ENCODE measurements around the gene MSANTD7.
A peak's percentile ranks its signal among the peaks of the same experiment; 100 is the strongest.
"Not testable (repeated sequence)": the region's sequence is repeated elsewhere in the genome, so short reads cannot be mapped to it uniquely, and the experiment has no call there.

MSANTD7 gene

DNA sequence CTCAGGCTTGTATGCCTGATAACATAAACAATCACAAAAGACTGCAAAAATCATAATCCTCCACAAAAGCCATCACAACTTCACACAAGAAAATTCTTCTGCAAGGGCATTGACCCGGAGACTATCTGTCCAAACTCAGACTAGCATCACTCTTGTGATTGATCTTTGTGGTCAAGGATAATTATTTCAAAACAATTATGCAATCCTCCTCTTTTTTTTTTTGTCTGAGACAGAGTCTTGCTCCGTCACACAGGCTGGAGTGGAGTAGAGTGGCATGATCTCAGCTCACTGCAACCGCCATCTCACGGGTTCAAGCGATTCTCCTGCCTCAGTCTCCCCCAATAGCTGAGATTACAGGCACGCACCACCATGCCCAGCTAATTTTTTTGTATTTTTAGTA lies 22.4 kb upstream of the MSANTD7 start:
- H2AFZ ChIP-seq (ENCODE audit: low read depth, low read length), result no peak overlapping the region
- no peak overlapping the region for H2BK15ac ChIP-seq (ENCODE audit: low read depth, poor library complexity, severe bottlenecking)
- H3K9me3 ChIP-seq (ENCODE audit: control insufficient read depth, low read length), result no peaks in the 10 kb centered on the region
- no peak overlapping the region for H2AK5ac ChIP-seq (ENCODE audit: low read length, severe bottlenecking)
- no peak overlapping the region for H3K23ac ChIP-seq (ENCODE audit: low read length in 2 of 2)
- no peak overlapping the region for H4K8ac ChIP-seq (ENCODE audit: low read length)
- H2BK120ac ChIP-seq (ENCODE audit: low read depth, low read length), result no peak overlapping the region
- H3K27ac ChIP-seq (ENCODE audit: low read length, poor library complexity, severe bottlenecking), result no peak overlapping the region
- H3K4me1 ChIP-seq (ENCODE audit: control insufficient read depth, insufficient read depth, low read depth, low read length), result no peaks in the 10 kb centered on the region
- no peak overlapping the region for H2BK12ac ChIP-seq (ENCODE audit: low read length in 2 of 2)
- no peaks in the 10 kb centered on the region for H3K36me3 ChIP-seq (ENCODE audit: control insufficient read depth in 1 of 2, insufficient read depth in 2 of 2, low read depth in 1 of 2, low read length in 2 of 2)
- H3K9ac ChIP-seq (ENCODE audit: low read length), result no peak overlapping the region
- H3K4me2 ChIP-seq (ENCODE audit: low read length, poor library complexity, severe bottlenecking), result no peak overlapping the region
- WGBS, result 87% methylated on average over 5 of the region's 6 CpGs
- peak; percentile 59 for DNase-seq
- H3K4me3 ChIP-seq (ENCODE audit: insufficient read depth in 1 of 2, low read depth in 1 of 2, low read length in 2 of 2), result no peak overlapping the region
- no peak overlapping the region for H2BK5ac ChIP-seq (ENCODE audit: low read depth, low read length, poor library complexity, severe bottlenecking)
- H3K4ac ChIP-seq (ENCODE audit: low read depth in 1 of 2, low read length in 2 of 2), result no peak overlapping the region
- no peak overlapping the region for H3K14ac ChIP-seq (ENCODE audit: low read length in 2 of 2)
- peaks cover 0 to 3% of the 10 kb centered on the region in 2 experiments for H3K27me3 ChIP-seq (ENCODE audit: control insufficient read depth in 1 of 2, insufficient read depth in 1 of 2, low read length in 2 of 2)
- H4K91ac ChIP-seq (ENCODE audit: low read length), result no peak overlapping the region
- H3K79me1 ChIP-seq (replicated peaks; ENCODE audit: low read length, poor library complexity, severe bottlenecking), result no peaks in the 10 kb centered on the region
- H3K18ac ChIP-seq (ENCODE audit: low read depth in 1 of 2, low read length in 2 of 2), result peak overlapping the region in 1 of 2 experiments; percentile 12

DNA sequence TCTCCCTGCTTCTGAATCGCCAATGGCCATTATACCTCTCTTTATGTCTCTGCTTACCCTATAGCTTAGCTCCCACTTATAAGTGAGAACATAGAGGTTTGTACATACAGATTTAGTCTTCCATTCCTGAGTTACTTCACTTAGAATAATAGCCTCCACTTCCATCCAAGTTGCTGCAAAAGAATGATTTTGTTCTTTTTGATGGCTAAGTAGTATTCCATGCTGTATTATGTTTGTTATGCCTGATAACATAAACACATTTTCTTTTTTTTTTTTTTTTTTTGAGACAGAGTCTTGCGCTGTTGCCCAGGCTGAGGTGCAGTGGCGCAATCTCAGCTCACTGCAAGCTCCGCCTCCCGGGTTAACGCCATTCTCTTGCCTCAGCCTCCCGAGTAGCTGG lies 21.4 kb upstream of the MSANTD7 start:
- not testable (repeated sequence) for H3K79me1 ChIP-seq (replicated peaks; ENCODE audit: low read length, poor library complexity, severe bottlenecking); H2BK15ac ChIP-seq (ENCODE audit: low read depth, poor library complexity, severe bottlenecking); H2AK5ac ChIP-seq (ENCODE audit: low read length, severe bottlenecking); H2AFZ ChIP-seq (ENCODE audit: low read depth, low read length); H4K91ac ChIP-seq (ENCODE audit: low read length); H3K27ac ChIP-seq (ENCODE audit: low read length, poor library complexity, severe bottlenecking); H3K27me3 ChIP-seq (ENCODE audit: control insufficient read depth in 1 of 2, insufficient read depth in 1 of 2, low read length in 2 of 2); H3K4ac ChIP-seq (ENCODE audit: low read depth in 1 of 2, low read length in 2 of 2); H3K23ac ChIP-seq (ENCODE audit: low read length in 2 of 2); H3K9me3 ChIP-seq (ENCODE audit: control insufficient read depth, low read length); H2BK120ac ChIP-seq (ENCODE audit: low read depth, low read length); H3K4me3 ChIP-seq (ENCODE audit: insufficient read depth in 1 of 2, low read depth in 1 of 2, low read length in 2 of 2); H3K4me2 ChIP-seq (ENCODE audit: low read length, poor library complexity, severe bottlenecking); H3K4me1 ChIP-seq (ENCODE audit: control insufficient read depth, insufficient read depth, low read depth, low read length); H4K8ac ChIP-seq (ENCODE audit: low read length); H3K36me3 ChIP-seq (ENCODE audit: control insufficient read depth in 1 of 2, insufficient read depth in 2 of 2, low read depth in 1 of 2, low read length in 2 of 2); H2BK5ac ChIP-seq (ENCODE audit: low read depth, low read length, poor library complexity, severe bottlenecking); H2BK12ac ChIP-seq (ENCODE audit: low read length in 2 of 2); H3K18ac ChIP-seq (ENCODE audit: low read depth in 1 of 2, low read length in 2 of 2); H3K9ac ChIP-seq (ENCODE audit: low read length); H3K14ac ChIP-seq (ENCODE audit: low read length in 2 of 2); DNase-seq
- 96% methylated on average over 5 of the region's 7 CpGs for WGBS

DNA sequence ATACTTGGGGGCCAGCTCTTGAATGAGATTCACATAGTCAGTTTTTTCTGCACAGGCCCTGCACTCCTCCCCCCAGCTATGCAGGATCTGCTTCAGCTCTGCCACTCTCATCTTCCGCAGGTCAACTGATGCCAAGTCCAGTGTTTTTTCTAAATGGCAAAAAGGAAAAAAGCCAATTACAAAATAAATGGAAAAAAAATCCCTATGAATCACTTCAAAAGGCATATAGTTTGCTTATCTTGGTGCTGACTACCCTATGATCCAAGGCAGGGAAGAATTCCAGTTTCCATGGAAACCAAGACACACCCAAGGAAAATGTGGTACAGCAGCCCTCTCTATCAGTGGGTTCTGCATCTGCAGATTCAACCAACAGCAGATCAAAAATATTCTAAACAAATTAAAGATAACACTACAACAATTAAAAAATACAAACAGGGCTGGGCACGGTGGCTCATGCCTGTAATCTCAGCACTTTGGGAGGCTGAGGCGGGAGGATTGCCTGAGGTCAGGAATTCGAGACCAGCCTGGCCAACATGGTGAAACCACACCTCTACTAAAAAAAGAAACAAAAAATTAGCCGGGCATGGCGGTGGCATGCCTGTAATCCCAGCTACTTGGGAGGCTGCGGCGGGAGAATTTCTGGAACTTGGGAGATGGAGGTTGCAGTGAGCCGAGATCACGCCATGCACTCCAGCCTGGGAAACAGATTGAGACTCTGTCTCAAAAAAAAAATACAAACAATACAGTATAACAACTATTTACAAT lies 17.9 kb upstream of the MSANTD7 start:
- no peak overlapping the region for H4K91ac ChIP-seq (ENCODE audit: low read length)
- H3K18ac ChIP-seq (ENCODE audit: low read depth in 1 of 2, low read length in 2 of 2), result no peak overlapping the region
- no peak overlapping the region for H2BK5ac ChIP-seq (ENCODE audit: low read depth, low read length, poor library complexity, severe bottlenecking)
- H2BK12ac ChIP-seq (ENCODE audit: low read length in 2 of 2), result no peak overlapping the region
- WGBS, result 100% methylated on average over 3 of the region's 10 CpGs
- no peak overlapping the region for H3K4me3 ChIP-seq (ENCODE audit: insufficient read depth in 1 of 2, low read depth in 1 of 2, low read length in 2 of 2)
- H4K8ac ChIP-seq (ENCODE audit: low read length), result no peak overlapping the region
- H3K27me3 ChIP-seq (ENCODE audit: control insufficient read depth in 1 of 2, insufficient read depth in 1 of 2, low read length in 2 of 2), result no peaks in the 10 kb centered on the region
- H3K23ac ChIP-seq (ENCODE audit: low read length in 2 of 2), result no peak overlapping the region
- no peak overlapping the region for H2AK5ac ChIP-seq (ENCODE audit: low read length, severe bottlenecking)
- no peaks in the 10 kb centered on the region for H3K36me3 ChIP-seq (ENCODE audit: control insufficient read depth in 1 of 2, insufficient read depth in 2 of 2, low read depth in 1 of 2, low read length in 2 of 2)
- peak; percentile 43 for DNase-seq
- H3K27ac ChIP-seq (ENCODE audit: low read length, poor library complexity, severe bottlenecking), result no peak overlapping the region
- H3K4ac ChIP-seq (ENCODE audit: low read depth in 1 of 2, low read length in 2 of 2), result no peak overlapping the region
- no peak overlapping the region for H2AFZ ChIP-seq (ENCODE audit: low read depth, low read length)
- H3K4me1 ChIP-seq (ENCODE audit: control insufficient read depth, insufficient read depth, low read depth, low read length), result no peaks in the 10 kb centered on the region
- H3K14ac ChIP-seq (ENCODE audit: low read length in 2 of 2), result no peak overlapping the region
- H3K79me1 ChIP-seq (replicated peaks; ENCODE audit: low read length, poor library complexity, severe bottlenecking), result no peaks in the 10 kb centered on the region
- H3K9ac ChIP-seq (ENCODE audit: low read length), result no peak overlapping the region
- H2BK120ac ChIP-seq (ENCODE audit: low read depth, low read length), result no peak overlapping the region
- no peak overlapping the region for H3K4me2 ChIP-seq (ENCODE audit: low read length, poor library complexity, severe bottlenecking)
- H2BK15ac ChIP-seq (ENCODE audit: low read depth, poor library complexity, severe bottlenecking), result no peak overlapping the region
- H3K9me3 ChIP-seq (ENCODE audit: control insufficient read depth, low read length), result no peaks in the 10 kb centered on the region

DNA sequence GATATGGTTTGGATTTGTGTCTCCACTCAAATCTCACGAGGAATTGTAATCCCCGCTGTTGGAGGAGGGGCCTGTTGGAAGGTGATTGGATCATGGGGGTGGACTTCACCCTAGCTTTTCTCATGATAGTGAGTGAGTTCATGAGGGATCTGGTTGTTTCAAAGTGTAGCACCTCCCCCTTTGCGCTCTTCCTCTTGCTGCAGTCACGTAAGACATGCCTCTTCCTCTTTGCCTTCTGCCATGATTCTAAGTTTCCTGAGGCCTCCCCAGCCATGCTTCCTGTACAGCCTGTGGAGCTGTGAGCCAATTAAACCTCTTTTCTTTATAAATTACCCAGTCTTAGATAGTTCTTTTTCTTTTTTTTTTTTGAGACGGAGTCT lies 17.3 kb upstream of the MSANTD7 start:
- Histone ChIP-seq H2BK120ac (ENCODE audit: low read depth, low read length) (no peak overlapping the region), H2AK5ac (ENCODE audit: low read length, severe bottlenecking) (no peak overlapping the region), H2BK5ac (ENCODE audit: low read depth, low read length, poor library complexity, severe bottlenecking) (no peak overlapping the region), H3K9ac (ENCODE audit: low read length) (no peak overlapping the region), H3K36me3 (ENCODE audit: control insufficient read depth in 1 of 2, insufficient read depth in 2 of 2, low read depth in 1 of 2, low read length in 2 of 2) (no peaks in the 10 kb centered on the region), H3K4ac (ENCODE audit: low read depth in 1 of 2, low read length in 2 of 2) (no peak overlapping the region), H3K4me3 (ENCODE audit: insufficient read depth in 1 of 2, low read depth in 1 of 2, low read length in 2 of 2) (no peak overlapping the region), H3K18ac (ENCODE audit: low read depth in 1 of 2, low read length in 2 of 2) (peak overlapping the region in 1 of 2 experiments; percentile 70), H2BK15ac (ENCODE audit: low read depth, poor library complexity, severe bottlenecking) (no peak overlapping the region), H3K4me1 (ENCODE audit: control insufficient read depth, insufficient read depth, low read depth, low read length) (no peaks in the 10 kb centered on the region), H3K4me2 (ENCODE audit: low read length, poor library complexity, severe bottlenecking) (no peak overlapping the region), H3K79me1 (replicated peaks; ENCODE audit: low read length, poor library complexity, severe bottlenecking) (no peaks in the 10 kb centered on the region), H3K27ac (ENCODE audit: low read length, poor library complexity, severe bottlenecking) (no peak overlapping the region), H3K14ac (ENCODE audit: low read length in 2 of 2) (peak overlapping the region in 1 of 2 experiments; percentile 48), H2BK12ac (ENCODE audit: low read length in 2 of 2) (no peak overlapping the region), H3K23ac (ENCODE audit: low read length in 2 of 2) (no peak overlapping the region), H4K8ac (ENCODE audit: low read length) (no peak overlapping the region), H2AFZ (ENCODE audit: low read depth, low read length) (no peak overlapping the region), H4K91ac (ENCODE audit: low read length) (no peak overlapping the region), H3K9me3 (ENCODE audit: control insufficient read depth, low read length) (no peaks in the 10 kb centered on the region), H3K27me3 (ENCODE audit: control insufficient read depth in 1 of 2, insufficient read depth in 1 of 2, low read length in 2 of 2) (no peaks in the 10 kb centered on the region)
- no peak for DNase-seq
- WGBS, result 97% methylated on average over 5 of the region's 5 CpGs
